HL-60 (cell line): ENCODE data around the gene MED15.
"Not testable (repeated sequence)": the region's sequence is repeated elsewhere in the genome, so short reads cannot be mapped to it uniquely, and the experiment has no call there.

ENCODE experiments used
- DNase-seq, 2 experiments: peaks; one replicate each; pipeline ENCODE4 v3.0.0-alpha.2; 2010 to 2020; ENCODE audit warnings: low read depth in 1 of 2, low spot score in 1 of 2
- H3K27ac ChIP-seq: fragments of 250-450 bp; sonication (Bioruptor Pico); replicated peaks from 2 replicates; pipeline ENCODE4 v1.5.1; 2020; ENCODE audit warnings: mild to moderate bottlenecking, moderate library complexity
- H3K27me3 ChIP-seq: fragments of 250-450 bp; sonication (Bioruptor Pico); 2 replicates; pipeline ENCODE4 v1.5.1; 2021; ENCODE audit warnings: mild to moderate bottlenecking, moderate library complexity; ENCODE audit not compliant: insufficient read depth, poor library complexity, severe bottlenecking
- H3K4me3 ChIP-seq: replicated peaks from 2 replicates; pipeline ENCODE4 v1.5.1; 2011; ENCODE audit warnings: mild to moderate bottlenecking, control low read depth, low read length; ENCODE audit not compliant: insufficient read depth
- GABPA ChIP-seq: IDR thresholded peaks from 2 replicates; pipeline ENCODE4 v1.6.1; 2012; ENCODE audit warnings: low read depth
- POLR2AphosphoS5 ChIP-seq: IDR thresholded peaks from 2 replicates; pipeline ENCODE4 v1.6.1; 2012; ENCODE audit warnings: low read depth
- SPI1 ChIP-seq: IDR thresholded peaks from 2 replicates; pipeline ENCODE4 v1.6.1; 2012; ENCODE audit warnings: low read depth, mild to moderate bottlenecking, borderline replicate concordance
- TF ChIP-seq, protein P1 (sequence below): IDR thresholded peaks from 2 replicates; pipeline ENCODE4 v1.6.1; 2012; ENCODE audit warnings: low read depth; ENCODE audit not compliant: insufficient replicate concordance
- TF ChIP-seq, protein P2 (sequence below): IDR thresholded peaks from one replicate; pipeline ENCODE4 v1.5.1; 2011; ENCODE audit warnings: low read length, control low read depth, inconsistent platforms; ENCODE audit not compliant: insufficient read depth

MED15 gene

DNA sequence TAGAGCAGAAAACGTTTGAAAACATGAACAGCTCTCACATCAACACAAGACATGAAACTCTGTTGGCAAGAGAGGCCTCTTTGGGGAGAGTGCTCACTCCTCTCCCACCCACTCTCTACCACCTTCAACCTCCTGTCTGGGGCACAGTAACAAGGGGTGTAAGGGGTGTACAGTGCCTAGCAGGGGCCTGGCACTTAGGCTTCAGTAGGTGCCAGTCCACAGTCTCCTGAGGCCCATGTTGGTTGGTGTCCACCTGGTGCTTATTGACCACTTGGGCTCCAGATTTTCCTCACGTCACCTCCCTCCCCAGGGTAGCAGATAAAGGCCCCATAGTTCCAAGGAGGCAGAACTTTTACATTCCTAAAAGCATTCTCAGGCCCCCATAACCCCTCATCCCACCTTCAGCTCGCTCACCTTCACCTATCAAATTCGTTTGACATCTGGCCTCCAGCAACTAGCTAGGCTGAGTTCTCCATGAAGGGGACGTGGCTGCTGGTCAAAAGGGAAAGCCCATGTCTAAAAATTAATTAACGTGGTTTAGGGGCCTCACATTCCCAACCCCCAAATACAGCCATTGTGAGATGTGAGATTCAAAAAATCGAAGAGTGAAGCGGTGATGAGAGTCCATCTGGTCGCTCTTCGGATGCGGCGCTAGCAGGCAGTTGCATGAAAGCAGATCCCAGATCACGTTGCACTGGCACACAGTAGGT is 712 bp upstream of the MED15 start:
- H3K27ac ChIP-seq, result no peak overlapping the region
- H3K4me3 ChIP-seq, result peak overlapping the region; percentile 56
- TF ChIP-seq, protein P1, sequence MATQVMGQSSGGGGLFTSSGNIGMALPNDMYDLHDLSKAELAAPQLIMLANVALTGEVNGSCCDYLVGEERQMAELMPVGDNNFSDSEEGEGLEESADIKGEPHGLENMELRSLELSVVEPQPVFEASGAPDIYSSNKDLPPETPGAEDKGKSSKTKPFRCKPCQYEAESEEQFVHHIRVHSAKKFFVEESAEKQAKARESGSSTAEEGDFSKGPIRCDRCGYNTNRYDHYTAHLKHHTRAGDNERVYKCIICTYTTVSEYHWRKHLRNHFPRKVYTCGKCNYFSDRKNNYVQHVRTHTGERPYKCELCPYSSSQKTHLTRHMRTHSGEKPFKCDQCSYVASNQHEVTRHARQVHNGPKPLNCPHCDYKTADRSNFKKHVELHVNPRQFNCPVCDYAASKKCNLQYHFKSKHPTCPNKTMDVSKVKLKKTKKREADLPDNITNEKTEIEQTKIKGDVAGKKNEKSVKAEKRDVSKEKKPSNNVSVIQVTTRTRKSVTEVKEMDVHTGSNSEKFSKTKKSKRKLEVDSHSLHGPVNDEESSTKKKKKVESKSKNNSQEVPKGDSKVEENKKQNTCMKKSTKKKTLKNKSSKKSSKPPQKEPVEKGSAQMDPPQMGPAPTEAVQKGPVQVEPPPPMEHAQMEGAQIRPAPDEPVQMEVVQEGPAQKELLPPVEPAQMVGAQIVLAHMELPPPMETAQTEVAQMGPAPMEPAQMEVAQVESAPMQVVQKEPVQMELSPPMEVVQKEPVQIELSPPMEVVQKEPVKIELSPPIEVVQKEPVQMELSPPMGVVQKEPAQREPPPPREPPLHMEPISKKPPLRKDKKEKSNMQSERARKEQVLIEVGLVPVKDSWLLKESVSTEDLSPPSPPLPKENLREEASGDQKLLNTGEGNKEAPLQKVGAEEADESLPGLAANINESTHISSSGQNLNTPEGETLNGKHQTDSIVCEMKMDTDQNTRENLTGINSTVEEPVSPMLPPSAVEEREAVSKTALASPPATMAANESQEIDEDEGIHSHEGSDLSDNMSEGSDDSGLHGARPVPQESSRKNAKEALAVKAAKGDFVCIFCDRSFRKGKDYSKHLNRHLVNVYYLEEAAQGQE, result no peak
- TF ChIP-seq, protein P2, sequence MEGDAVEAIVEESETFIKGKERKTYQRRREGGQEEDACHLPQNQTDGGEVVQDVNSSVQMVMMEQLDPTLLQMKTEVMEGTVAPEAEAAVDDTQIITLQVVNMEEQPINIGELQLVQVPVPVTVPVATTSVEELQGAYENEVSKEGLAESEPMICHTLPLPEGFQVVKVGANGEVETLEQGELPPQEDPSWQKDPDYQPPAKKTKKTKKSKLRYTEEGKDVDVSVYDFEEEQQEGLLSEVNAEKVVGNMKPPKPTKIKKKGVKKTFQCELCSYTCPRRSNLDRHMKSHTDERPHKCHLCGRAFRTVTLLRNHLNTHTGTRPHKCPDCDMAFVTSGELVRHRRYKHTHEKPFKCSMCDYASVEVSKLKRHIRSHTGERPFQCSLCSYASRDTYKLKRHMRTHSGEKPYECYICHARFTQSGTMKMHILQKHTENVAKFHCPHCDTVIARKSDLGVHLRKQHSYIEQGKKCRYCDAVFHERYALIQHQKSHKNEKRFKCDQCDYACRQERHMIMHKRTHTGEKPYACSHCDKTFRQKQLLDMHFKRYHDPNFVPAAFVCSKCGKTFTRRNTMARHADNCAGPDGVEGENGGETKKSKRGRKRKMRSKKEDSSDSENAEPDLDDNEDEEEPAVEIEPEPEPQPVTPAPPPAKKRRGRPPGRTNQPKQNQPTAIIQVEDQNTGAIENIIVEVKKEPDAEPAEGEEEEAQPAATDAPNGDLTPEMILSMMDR, result no peak
- no peak for TF ChIP-seq SPI1
- no peak for TF ChIP-seq POLR2AphosphoS5
- TF ChIP-seq GABPA, result no peak
- no peaks in the 10 kb centered on the region for H3K27me3 ChIP-seq
- DNase-seq, result no peak

DNA sequence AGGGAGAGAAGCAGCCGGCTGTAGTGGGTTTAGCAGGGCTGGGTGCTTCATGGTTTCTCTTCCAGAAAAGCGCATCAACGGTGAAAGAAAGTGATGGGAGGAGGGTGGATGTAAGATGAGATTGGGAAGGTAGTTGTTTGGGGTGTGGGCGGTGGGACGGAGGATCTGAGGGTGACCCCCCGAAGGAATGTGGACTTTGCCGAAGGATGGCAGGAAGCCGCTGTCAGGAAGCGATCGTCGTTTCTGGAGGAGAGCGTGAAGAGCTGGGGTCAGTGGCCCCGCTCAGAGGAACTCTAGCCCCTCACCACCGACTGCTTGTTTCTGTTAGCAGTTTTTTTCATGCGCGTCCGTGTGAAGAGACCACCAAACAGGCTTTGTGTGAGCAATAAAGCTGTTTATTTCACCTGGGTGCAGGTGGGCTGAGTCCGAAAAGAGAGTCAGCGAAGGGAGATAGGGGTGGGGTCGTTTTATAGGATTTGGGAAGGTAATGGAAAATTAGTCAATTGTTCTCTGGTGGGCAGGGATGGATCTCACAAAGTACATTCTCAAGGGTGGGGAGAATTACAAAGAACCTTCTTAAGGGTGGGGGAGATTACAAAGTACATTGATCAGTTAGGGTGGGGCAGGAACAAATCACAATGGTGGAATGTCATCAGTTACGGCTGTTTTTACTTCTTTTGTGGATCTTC is 801 bp downstream of the MED15 start:
- DNase-seq, H3K27me3 ChIP-seq: not testable (repeated sequence)
- peak overlapping the region; percentile 88 for H3K27ac ChIP-seq
- H3K4me3 ChIP-seq, result peak overlapping the region; percentile 56

DNA sequence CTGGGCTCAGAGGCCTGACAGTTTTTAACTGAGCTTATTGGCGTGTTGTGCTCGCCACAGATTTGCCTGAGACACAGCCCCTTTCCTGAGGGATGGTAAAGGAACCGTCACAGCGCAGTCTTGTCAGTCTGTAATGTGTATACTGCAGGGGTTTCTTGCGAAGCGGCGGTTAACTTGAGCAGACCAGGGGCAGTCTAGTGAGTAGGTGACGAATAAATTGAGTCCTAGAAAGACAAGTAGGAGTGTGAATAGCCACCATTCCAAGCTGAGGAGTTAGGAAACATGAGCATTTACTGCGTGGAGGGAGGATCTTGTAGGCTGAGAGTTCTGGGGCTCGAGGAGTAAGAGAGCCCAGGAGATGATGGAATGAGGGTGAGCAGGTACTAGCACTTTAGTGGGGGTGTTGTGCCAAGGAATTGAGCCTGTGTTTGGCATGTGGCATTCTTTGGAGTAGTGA is 1.4 kb downstream of the MED15 start:
- no peaks in the 10 kb centered on the region for H3K27me3 ChIP-seq
- peak overlapping the region; percentile 56 for H3K4me3 ChIP-seq
- no peak for TF ChIP-seq POLR2AphosphoS5
- TF ChIP-seq, protein P2, result no peak
- TF ChIP-seq GABPA, result no peak
- TF ChIP-seq SPI1, result no peak
- TF ChIP-seq, protein P1, result no peak
- peak overlapping the region; percentile 88 for H3K27ac ChIP-seq
- peak in 1 of 2 experiments; percentile 6 for DNase-seq

DNA sequence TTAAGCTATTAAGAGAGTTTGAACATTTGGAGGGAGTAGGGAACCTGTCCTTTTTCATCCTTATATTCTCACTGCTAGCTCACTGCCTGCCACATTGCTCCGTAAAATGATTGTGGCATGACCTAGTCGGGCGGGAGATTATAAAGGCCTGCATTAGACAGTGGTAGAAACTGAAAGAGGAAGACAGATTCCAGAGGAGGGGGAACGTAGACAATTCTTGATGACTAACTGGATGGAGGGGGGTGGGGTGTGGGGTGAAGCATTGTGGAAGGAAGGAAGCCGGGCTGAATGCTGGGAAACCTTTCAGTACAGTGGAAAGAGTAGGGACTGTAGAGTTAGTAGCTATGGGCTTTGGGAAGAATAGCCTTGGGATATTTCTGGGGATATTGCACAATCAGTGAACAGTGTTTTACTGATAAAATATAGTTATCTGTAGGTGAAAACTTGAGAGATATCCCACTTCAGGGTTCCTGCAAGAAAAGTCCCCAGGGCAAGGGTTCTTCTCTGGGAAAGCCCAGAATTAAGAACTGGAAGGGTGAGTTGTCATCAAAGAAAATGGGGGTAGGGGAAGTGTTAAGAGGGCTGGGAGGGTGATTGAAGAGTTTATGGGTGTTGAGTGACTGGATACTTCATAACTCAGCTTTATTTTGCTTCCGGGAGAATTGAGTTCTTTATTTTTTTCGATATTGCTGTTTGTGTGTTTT is 2.1 kb downstream of the MED15 start:
- H3K27ac ChIP-seq, result peak overlapping the region; percentile 88

More for the DNA sequence above, 2.1 kb downstream of the MED15 start:
- DNase-seq, result peak; percentile 82 to 87
- peak overlapping the region; percentile 56 for H3K4me3 ChIP-seq
- no peaks in the 10 kb centered on the region for H3K27me3 ChIP-seq
- TF ChIP-seq, protein P1, result no peak
- TF ChIP-seq, protein P2, result no peak
- TF ChIP-seq SPI1, result peak; percentile 90
- TF ChIP-seq POLR2AphosphoS5, result 0 out of 2 replicates have a peak, but pooled peaks have one; percentile 39
- TF ChIP-seq GABPA, result no peak
